GM23338 (cell line): ENCODE data around the gene TUBGCP4.

ENCODE experiments used
- STAT1 ChIP-seq: IDR thresholded peaks from one replicate; pipeline ENCODE4 v1.6.1; 2016; ENCODE audit warnings: antibody characterized with exemption; ENCODE audit not compliant: unreplicated experiment
- TF ChIP-seq, protein P1 (sequence below), 2 experiments: fragments of 200-600 bp in 1 of 2; sonication (generic) in 1 of 2; conservative IDR thresholded peaks; 2 replicates each; pipeline versions ENCODE4 v1.5.1 to v1.6.1; 2016 to 2017; ENCODE audit warnings: antibody characterized with exemption in 2 of 2, low read depth in 2 of 2, mild to moderate bottlenecking in 2 of 2, moderate library complexity in 1 of 2

DNA sequence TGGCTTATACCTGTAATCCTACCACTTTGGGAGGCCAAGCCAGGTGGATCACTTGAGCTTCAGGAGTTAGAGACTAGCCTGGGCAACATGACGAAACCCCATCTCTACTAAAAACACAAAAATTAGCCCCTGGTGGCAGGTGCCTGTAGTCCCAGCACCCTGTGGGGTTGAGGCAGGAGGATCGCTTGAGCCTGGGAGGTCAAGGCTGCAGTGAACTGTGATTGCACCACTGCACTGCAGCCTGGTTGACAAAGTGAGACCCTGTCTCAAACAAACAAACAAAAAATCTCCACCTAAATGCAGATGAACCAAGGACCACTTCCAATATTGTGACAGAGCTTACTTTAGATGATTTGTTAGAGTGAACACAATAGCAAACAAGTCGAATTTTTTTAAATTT, 68.4 kb downstream of the TUBGCP4 start:
- TF ChIP-seq, protein P1, sequence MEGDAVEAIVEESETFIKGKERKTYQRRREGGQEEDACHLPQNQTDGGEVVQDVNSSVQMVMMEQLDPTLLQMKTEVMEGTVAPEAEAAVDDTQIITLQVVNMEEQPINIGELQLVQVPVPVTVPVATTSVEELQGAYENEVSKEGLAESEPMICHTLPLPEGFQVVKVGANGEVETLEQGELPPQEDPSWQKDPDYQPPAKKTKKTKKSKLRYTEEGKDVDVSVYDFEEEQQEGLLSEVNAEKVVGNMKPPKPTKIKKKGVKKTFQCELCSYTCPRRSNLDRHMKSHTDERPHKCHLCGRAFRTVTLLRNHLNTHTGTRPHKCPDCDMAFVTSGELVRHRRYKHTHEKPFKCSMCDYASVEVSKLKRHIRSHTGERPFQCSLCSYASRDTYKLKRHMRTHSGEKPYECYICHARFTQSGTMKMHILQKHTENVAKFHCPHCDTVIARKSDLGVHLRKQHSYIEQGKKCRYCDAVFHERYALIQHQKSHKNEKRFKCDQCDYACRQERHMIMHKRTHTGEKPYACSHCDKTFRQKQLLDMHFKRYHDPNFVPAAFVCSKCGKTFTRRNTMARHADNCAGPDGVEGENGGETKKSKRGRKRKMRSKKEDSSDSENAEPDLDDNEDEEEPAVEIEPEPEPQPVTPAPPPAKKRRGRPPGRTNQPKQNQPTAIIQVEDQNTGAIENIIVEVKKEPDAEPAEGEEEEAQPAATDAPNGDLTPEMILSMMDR (conservative IDR thresholded peaks at IDR 0.05; ENCODE audit: low read depth in 2 of 2): no peak; a peak in 1 of 4 replicates
- TF ChIP-seq STAT1: no peak
